Panc1 (cell line): ENCODE results near the gene PIK3IP1. TPM values are rescaled to one million over a fixed set of nuclear protein-coding genes. Genes with fewer than 3 reads are reported as not detected.

Experiments used
- ATAC-seq: fragments of 200-7000 bp; cut with Tn5 transposase; 2 replicates; pipeline ENCODE4 v1.9.1; 2020; ENCODE audit warnings: mild to moderate bottlenecking, moderate library complexity
- BruUV-seq: library from RNA; stranded (reverse); fragments of 400-500 nt; replicated peaks from 2 replicates; lab custom pipeline; 2021; lab: Mats Ljungman, UMichigan
- CTCF ChIA-PET: fragments of 300-600 bp; sonication (Branson Sonifier 250); formaldehyde crosslinking; loops from one replicate; lab custom pipeline; 2022; ENCODE audit warnings: antibody characterized with exemption; lab: Charles Lee
- POLR2A ChIA-PET: fragments of 300-600 bp; sonication (Branson Sonifier 250); formaldehyde crosslinking; loops from one replicate; lab custom pipeline; 2022; ENCODE audit warnings: antibody characterized with exemption; lab: Charles Lee
- DNase-seq: peaks from one replicate; pipeline ENCODE4 v3.0.0-alpha.2; 2010; ENCODE audit warnings: low read depth, low spot score
- H3K27ac ChIP-seq: 2 replicates; pipeline ENCODE4 v1.5.1; 2011; ENCODE audit warnings: mild to moderate bottlenecking, low read length, inconsistent platforms
- H3K27me3 ChIP-seq: fragments of 200-500 bp; sonication (Bioruptor generic); 2 replicates; pipeline ENCODE4 v1.6.0; 2014; ENCODE audit warnings: low read length, inconsistent platforms; ENCODE audit not compliant: control insufficient read depth, insufficient read depth
- H3K36me3 ChIP-seq: fragments of 200-500 bp; sonication (Bioruptor generic); 2 replicates; pipeline ENCODE4 v1.5.1; 2014; ENCODE audit warnings: inconsistent platforms, mild to moderate bottlenecking, low read length, moderate library complexity; ENCODE audit not compliant: control insufficient read depth, insufficient read depth
- H3K4me1 ChIP-seq: 2 replicates; pipeline ENCODE4 v1.5.1; 2011; ENCODE audit warnings: inconsistent platforms, mild to moderate bottlenecking, low read length, moderate library complexity; ENCODE audit not compliant: control insufficient read depth, insufficient read depth
- H3K4me3 ChIP-seq, 2 experiments: 2 replicates each; pipeline ENCODE4 v1.5.1; 2011 to 2012; ENCODE audit warnings: low read depth in 2 of 2, low read length in 2 of 2, mild to moderate bottlenecking in 2 of 2, inconsistent platforms in 1 of 2, moderate library complexity in 1 of 2
- H3K9me3 ChIP-seq: fragments of 200-500 bp; sonication (Bioruptor generic); 2 replicates; pipeline ENCODE4 v1.5.1; 2014; ENCODE audit warnings: low read depth, mild to moderate bottlenecking, inconsistent platforms, low read length, moderate library complexity; ENCODE audit not compliant: control insufficient read depth, insufficient read depth
- POLR2AphosphoS5 ChIP-seq: IDR thresholded peaks from 2 replicates; pipeline ENCODE4 v1.6.1; 2012; ENCODE audit warnings: mild to moderate bottlenecking, low read depth, low read length, moderate library complexity
- SIN3A ChIP-seq: IDR thresholded peaks from 2 replicates; pipeline ENCODE4 v1.6.1; 2012; ENCODE audit warnings: low read depth, mild to moderate bottlenecking, low read length, moderate library complexity, borderline replicate concordance; ENCODE audit not compliant: insufficient read depth
- TCF7L2 ChIP-seq: IDR thresholded peaks from 2 replicates; pipeline ENCODE4 v1.6.1; 2011; ENCODE audit warnings: mild to moderate bottlenecking, low read depth, low read length, inconsistent platforms
- in situ Hi-C: cut with HindIII; loops from 2 replicates; pipeline ENCODE4 v1.10.0; 2016; ENCODE audit warnings: low sequenced_read_pairs, low pct_unique_long_range_greater_than_20kb
- intact Hi-C: fragments of 100-400 bp; cut with micrococcal nuclease; formaldehyde crosslinking; loops from one replicate; pipeline ENCODE4 v1.10.0; 2022; ENCODE audit not compliant: unreplicated experiment
- total RNA-seq: library from RNA; stranded (reverse); gene quantifications from one replicate; pipeline ENCODE4 v1.2.1, GENCODE V29; 2021; ENCODE audit not compliant: unreplicated experiment
- TF ChIP-seq, protein P1 (sequence below), 2 experiments: IDR thresholded peaks; 2 replicates each; pipeline ENCODE4 v1.6.1; 2011 to 2012; ENCODE audit warnings: low read depth in 2 of 2, control low read depth in 1 of 2, low read length in 1 of 2, mild to moderate bottlenecking in 1 of 2, moderate library complexity in 1 of 2; ENCODE audit not compliant: insufficient read depth in 1 of 2
- TF ChIP-seq, protein P2 (sequence below): fragments of 450-650 bp; IDR thresholded peaks from 2 replicates; pipeline ENCODE4 v1.5.1; 2017; ENCODE audit warnings: mild to moderate bottlenecking

The PIK3IP1 gene
- total RNA-seq, 1 experiment from 2014 or later = 3.6 TPM

DNA sequence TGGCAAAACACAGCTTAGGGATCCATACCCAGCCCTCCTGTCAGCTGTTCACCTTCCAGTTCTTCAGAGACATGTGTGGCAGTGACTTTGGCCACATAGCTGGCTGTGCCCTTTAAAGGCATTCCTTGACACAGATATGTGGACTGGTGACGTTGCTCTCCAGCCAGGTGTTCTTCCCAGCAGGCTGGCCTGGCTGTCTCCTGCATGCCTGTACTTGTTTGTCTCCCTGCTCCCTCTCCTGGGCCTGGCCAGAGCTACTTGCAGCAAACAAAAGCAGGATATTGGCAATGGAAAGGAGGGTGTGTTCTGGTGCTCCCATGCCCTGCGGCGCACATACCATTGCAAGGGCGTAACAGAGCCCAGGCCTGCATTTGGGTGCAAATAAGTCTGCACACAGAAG lies 38.3 kb downstream of the PIK3IP1 start:
- TF ChIP-seq, protein P1, sequence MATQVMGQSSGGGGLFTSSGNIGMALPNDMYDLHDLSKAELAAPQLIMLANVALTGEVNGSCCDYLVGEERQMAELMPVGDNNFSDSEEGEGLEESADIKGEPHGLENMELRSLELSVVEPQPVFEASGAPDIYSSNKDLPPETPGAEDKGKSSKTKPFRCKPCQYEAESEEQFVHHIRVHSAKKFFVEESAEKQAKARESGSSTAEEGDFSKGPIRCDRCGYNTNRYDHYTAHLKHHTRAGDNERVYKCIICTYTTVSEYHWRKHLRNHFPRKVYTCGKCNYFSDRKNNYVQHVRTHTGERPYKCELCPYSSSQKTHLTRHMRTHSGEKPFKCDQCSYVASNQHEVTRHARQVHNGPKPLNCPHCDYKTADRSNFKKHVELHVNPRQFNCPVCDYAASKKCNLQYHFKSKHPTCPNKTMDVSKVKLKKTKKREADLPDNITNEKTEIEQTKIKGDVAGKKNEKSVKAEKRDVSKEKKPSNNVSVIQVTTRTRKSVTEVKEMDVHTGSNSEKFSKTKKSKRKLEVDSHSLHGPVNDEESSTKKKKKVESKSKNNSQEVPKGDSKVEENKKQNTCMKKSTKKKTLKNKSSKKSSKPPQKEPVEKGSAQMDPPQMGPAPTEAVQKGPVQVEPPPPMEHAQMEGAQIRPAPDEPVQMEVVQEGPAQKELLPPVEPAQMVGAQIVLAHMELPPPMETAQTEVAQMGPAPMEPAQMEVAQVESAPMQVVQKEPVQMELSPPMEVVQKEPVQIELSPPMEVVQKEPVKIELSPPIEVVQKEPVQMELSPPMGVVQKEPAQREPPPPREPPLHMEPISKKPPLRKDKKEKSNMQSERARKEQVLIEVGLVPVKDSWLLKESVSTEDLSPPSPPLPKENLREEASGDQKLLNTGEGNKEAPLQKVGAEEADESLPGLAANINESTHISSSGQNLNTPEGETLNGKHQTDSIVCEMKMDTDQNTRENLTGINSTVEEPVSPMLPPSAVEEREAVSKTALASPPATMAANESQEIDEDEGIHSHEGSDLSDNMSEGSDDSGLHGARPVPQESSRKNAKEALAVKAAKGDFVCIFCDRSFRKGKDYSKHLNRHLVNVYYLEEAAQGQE (IDR thresholded peaks at IDR 0.05; ENCODE audit: insufficient read depth in 1 of 2, low read depth in 2 of 2, low read length in 1 of 2) = no peak
- TF ChIP-seq, protein P2, sequence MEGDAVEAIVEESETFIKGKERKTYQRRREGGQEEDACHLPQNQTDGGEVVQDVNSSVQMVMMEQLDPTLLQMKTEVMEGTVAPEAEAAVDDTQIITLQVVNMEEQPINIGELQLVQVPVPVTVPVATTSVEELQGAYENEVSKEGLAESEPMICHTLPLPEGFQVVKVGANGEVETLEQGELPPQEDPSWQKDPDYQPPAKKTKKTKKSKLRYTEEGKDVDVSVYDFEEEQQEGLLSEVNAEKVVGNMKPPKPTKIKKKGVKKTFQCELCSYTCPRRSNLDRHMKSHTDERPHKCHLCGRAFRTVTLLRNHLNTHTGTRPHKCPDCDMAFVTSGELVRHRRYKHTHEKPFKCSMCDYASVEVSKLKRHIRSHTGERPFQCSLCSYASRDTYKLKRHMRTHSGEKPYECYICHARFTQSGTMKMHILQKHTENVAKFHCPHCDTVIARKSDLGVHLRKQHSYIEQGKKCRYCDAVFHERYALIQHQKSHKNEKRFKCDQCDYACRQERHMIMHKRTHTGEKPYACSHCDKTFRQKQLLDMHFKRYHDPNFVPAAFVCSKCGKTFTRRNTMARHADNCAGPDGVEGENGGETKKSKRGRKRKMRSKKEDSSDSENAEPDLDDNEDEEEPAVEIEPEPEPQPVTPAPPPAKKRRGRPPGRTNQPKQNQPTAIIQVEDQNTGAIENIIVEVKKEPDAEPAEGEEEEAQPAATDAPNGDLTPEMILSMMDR = no peak
- TF ChIP-seq SIN3A = no peak
- no peak for TF ChIP-seq POLR2AphosphoS5
- no peak for TF ChIP-seq TCF7L2
- POLR2A ChIA-PET = interaction anchor here (1.1 kb wide), 1 partner anchor 11 kb away, joined by 3 read pairs; no protein-coding TSS in a partner anchor
- DNase-seq (no peak), ATAC-seq (no peak)
- H3K4me1 ChIP-seq = no peaks in the 10 kb centered on the region
- H3K27ac ChIP-seq = no peak overlapping the region
- no peaks in the 10 kb centered on the region for H3K27me3 ChIP-seq
- BruUV-seq = no TSS peak
- intact Hi-C loops (no loop called here), in situ Hi-C loops (no loop called here)
- H3K36me3 ChIP-seq = no peaks in the 10 kb centered on the region
- CTCF ChIA-PET = no interaction called here
- no peaks in the 10 kb centered on the region for H3K9me3 ChIP-seq
- no peak overlapping the region for H3K4me3 ChIP-seq

DNA sequence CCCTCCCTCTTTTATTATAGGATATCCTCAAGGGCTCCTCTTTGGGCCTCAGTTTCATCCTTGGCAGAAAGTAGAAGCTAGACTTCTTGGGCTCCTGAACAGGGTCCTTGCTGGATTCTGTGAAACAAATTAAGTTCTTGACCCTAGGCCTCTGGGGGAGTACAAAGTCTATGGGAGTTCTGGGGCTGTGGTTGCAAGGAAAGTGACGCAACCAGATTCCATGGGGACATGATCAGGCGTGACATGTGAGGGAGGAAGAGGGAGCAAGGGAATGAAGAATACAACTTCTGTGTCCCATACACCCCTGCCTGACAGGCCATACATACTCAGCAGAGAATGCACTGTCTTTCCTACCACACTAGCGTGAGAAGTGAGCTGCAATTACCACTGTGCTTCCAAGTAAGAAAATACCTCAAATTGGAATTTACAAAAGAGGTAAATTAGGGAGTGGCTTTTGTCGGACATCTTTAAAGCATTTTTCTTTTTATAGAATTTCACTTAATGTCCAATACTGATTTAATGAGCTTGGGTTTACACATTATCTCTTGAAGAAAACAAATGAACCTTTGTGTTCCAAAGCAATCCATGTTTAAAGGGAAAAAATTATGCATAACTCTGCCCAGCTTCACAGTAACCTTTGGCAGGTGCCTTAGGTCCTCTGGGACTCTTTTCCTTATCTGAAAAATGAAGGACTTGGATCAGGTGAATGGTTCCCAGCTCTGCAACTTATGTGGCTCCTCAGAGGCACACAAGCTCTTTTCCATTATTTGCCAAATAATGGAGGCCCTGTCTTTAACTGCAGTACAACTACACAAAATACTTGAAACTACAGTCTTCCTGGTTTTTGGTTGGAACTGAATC lies 41.3 kb downstream of the PIK3IP1 start:
- Histone ChIP-seq H3K27me3 (no peaks in the 10 kb centered on the region), H3K4me3 (no peak overlapping the region), H3K9me3 (no peaks in the 10 kb centered on the region), H3K27ac (no peak overlapping the region), H3K36me3 (no peaks in the 10 kb centered on the region), H3K4me1 (no peaks in the 10 kb centered on the region)
- ATAC-seq (no peak), DNase-seq (no peak)
- intact Hi-C loops (no loop called here), in situ Hi-C loops (no loop called here)
- ChIA-PET POLR2A (no interaction called here), CTCF (interaction anchor here (0.7 kb wide), 1 partner anchor 22 kb away, joined by 3 read pairs; no protein-coding TSS in a partner anchor)
- TF ChIP-seq POLR2AphosphoS5 (no peak), TCF7L2 (no peak)
- BruUV-seq = no TSS peak
